Keratinocyte (primary cell): ENCODE results near the gene RGL1. TPM values are rescaled to one million over a fixed set of nuclear protein-coding genes. Genes with fewer than 3 reads are reported as not detected.

Source experiments
- DNase-seq: peaks from one replicate; pipeline ENCODE4 v3.0.0-alpha.2; 2011; ENCODE audit warnings: low read depth, missing footprints, low spot score
- FAIRE-seq: peaks from 2 replicates; lab custom pipeline; 2011; peaks lifted over from hg19 to GRCh38; lab: Jason Lieb, UNC
- H2AFZ ChIP-seq: 2 replicates; pipeline ENCODE4 v1.6.0; 2012; ENCODE audit warnings: low read length, control low read depth, inconsistent platforms; ENCODE audit not compliant: control insufficient read depth
- H3K27ac ChIP-seq: 2 replicates; pipeline ENCODE4 v1.5.1; 2011; ENCODE audit warnings: low read length; ENCODE audit not compliant: control insufficient read depth, insufficient read depth
- H3K27me3 ChIP-seq: 3 replicates; pipeline ENCODE4 v1.6.0; 2011; ENCODE audit warnings: low read length; ENCODE audit not compliant: control insufficient read depth, insufficient read depth; ENCODE audit errors: extremely low read depth
- H3K36me3 ChIP-seq, 2 experiments: 2 replicates in 1 of 2; 3 replicates in 1 of 2; pipeline ENCODE4 v1.5.1; 2011; ENCODE audit warnings: low read length in 2 of 2, mild to moderate bottlenecking in 1 of 2; ENCODE audit not compliant: control insufficient read depth in 2 of 2, insufficient read depth in 2 of 2; ENCODE audit errors: extremely low read depth in 1 of 2
- H3K4me1 ChIP-seq: 3 replicates; pipeline ENCODE4 v1.5.1; 2011; ENCODE audit warnings: low read length; ENCODE audit not compliant: control insufficient read depth, insufficient read depth; ENCODE audit errors: extremely low read depth
- H3K4me2 ChIP-seq: 3 replicates; pipeline ENCODE4 v1.6.0; 2011; ENCODE audit warnings: low read depth, low read length; ENCODE audit not compliant: control insufficient read depth, insufficient read depth; ENCODE audit errors: extremely low read depth
- H3K4me3 ChIP-seq, 3 experiments: fragments of 200-600 bp in 1 of 3; sonication (generic) in 1 of 3; 2 replicates in 2 of 3; 3 replicates in 1 of 3; pipeline ENCODE4 v1.5.1; 2011 to 2016; ENCODE audit warnings: low read length in 3 of 3, mild to moderate bottlenecking in 3 of 3, control low read depth in 2 of 3, inconsistent platforms in 1 of 3, low read depth in 1 of 3, mixed read lengths in 1 of 3, mixed run types in 1 of 3, moderate library complexity in 1 of 3; ENCODE audit not compliant: control insufficient read depth in 2 of 3, insufficient read depth in 2 of 3; ENCODE audit errors: extremely low read depth in 1 of 3
- H3K79me2 ChIP-seq: 2 replicates; pipeline ENCODE4 v1.6.0; 2012; ENCODE audit warnings: low read length; ENCODE audit not compliant: control insufficient read depth, insufficient read depth
- H3K9ac ChIP-seq: 3 replicates; pipeline ENCODE4 v1.6.0; 2011; ENCODE audit warnings: low read length; ENCODE audit not compliant: control insufficient read depth, insufficient read depth; ENCODE audit errors: extremely low read depth
- H3K9me1 ChIP-seq: 3 replicates; pipeline ENCODE4 v1.6.0; 2011; ENCODE audit warnings: low read length; ENCODE audit not compliant: control insufficient read depth, insufficient read depth; ENCODE audit errors: extremely low read depth
- H3K9me3 ChIP-seq: 2 replicates; pipeline ENCODE4 v1.5.1; 2012; ENCODE audit warnings: low read depth, low read length; ENCODE audit not compliant: control insufficient read depth
- H4K20me1 ChIP-seq: 3 replicates; pipeline ENCODE4 v1.6.0; 2011; ENCODE audit warnings: low read length; ENCODE audit not compliant: control insufficient read depth, insufficient read depth; ENCODE audit errors: extremely low read depth
- CTCF ChIP-seq, 3 experiments: IDR thresholded peaks in 1 of 3; conservative IDR thresholded peaks in 1 of 3; optimal IDR thresholded peaks in 1 of 3; 2 replicates in 2 of 3; 3 replicates in 1 of 3; pipeline versions ENCODE3 to v1.5.1; 2011; ENCODE audit warnings: low read length in 3 of 3, mild to moderate bottlenecking in 3 of 3, moderate library complexity in 2 of 3, control low read depth in 1 of 3, inconsistent platforms in 1 of 3; ENCODE audit not compliant: insufficient read depth in 2 of 3; ENCODE audit errors: extremely low read depth in 1 of 3
- EZH2 ChIP-seq: IDR thresholded peaks from one replicate; pipeline ENCODE4 v1.6.1; 2012; ENCODE audit warnings: inconsistent platforms, mild to moderate bottlenecking, low read length, moderate library complexity
- dilution Hi-C: fragments of 300-500 bp; cut with MboI; formaldehyde crosslinking; loops from one replicate; pipeline ENCODE4 v1.7.0; 2020; ENCODE audit warnings: low sequenced_read_pairs; ENCODE audit not compliant: extremely low pct_ligation_motif_present
- polyA plus RNA-seq, 5 experiments: library from polyadenylated mRNA; depleted of rRNA in 3 of 5; stranded (reverse) in 3 of 5; stranded (forward) in 1 of 5; unstranded in 1 of 5; fragments of >200 nt; gene quantifications; 1 replicate in 1 of 5; 2 replicates in 3 of 5; 3 replicates in 1 of 5; pipeline versions ENCODE4 v1.2.1 to v1.2.3, GENCODE V29; 2011 to 2012; ENCODE audit warnings: missing spikeins in 2 of 5, low read depth in 1 of 5, low replicate concordance in 1 of 5

The RGL1 gene
- polyA plus RNA-seq, 1 donor (not counting 4 experiments of a cell fraction or from before 2014, with no cell fraction given): 1.2 TPM

GRCh38 chr1:183819059-183819458, 14.1 kb downstream of the RGL1 start:
- dilution Hi-C loops: no loop called here
- Histone ChIP-seq H3K4me2 (no peak overlapping the region), H3K9ac (no peak overlapping the region), H3K9me3 (no peaks in the 10 kb centered on the region), H3K4me3 (no peak overlapping the region), H3K27me3 (no peaks in the 10 kb centered on the region), H2AFZ (no peak overlapping the region), H3K79me2 (no peaks in the 10 kb centered on the region), H3K36me3 (no peaks in the 10 kb centered on the region), H3K27ac (no peak overlapping the region), H4K20me1 (no peaks in the 10 kb centered on the region), H3K4me1 (peaks cover 9% of the 10 kb centered on the region), H3K9me1 (no peaks in the 10 kb centered on the region)
- no peak for TF ChIP-seq CTCF (optimal IDR thresholded peaks at IDR 0.05 in 1 of 3, IDR thresholded peaks at IDR 0.05 in 1 of 3, conservative IDR thresholded peaks at IDR 0.05 in 1 of 3; ENCODE audit: extremely low read depth in 1 of 3, insufficient read depth in 2 of 3, low read length in 3 of 3)
- no peak for TF ChIP-seq EZH2
- DNase-seq (no peak), FAIRE-seq (no peak)

DNA sequence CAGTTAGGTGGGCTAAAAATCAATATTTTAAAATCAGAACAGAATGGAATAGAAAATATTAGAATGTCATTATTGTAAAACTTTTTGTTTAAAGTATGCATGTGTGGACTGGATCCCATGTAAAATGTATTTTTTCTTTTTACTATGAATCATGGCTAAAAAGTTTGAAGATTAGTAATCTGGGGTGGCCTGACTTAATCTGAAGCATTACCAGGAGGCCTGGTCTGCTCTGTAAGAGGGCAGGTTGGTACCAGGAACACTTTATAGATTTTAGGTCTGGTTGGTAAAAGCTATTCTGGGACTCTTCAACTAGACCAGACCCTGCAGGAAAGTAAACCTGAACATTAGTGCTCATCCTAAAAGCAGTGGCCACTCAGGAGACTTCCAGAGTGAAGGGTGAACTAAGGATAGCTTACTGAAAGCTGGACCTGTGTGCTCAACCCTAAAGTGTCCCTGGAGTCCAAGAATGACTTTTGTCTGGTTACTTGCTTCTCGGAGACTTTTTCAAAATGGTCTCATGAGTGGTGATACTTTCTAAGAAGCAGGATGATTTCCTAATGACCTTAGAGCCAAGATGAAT, 16.5 kb downstream of the RGL1 start:
- H3K4me2 ChIP-seq: no peak overlapping the region
- H3K27ac ChIP-seq: no peak overlapping the region
- TF ChIP-seq CTCF (optimal IDR thresholded peaks at IDR 0.05 in 1 of 3, IDR thresholded peaks at IDR 0.05 in 1 of 3, conservative IDR thresholded peaks at IDR 0.05 in 1 of 3; ENCODE audit: extremely low read depth in 1 of 3, insufficient read depth in 2 of 3, low read length in 3 of 3): no peak
- TF ChIP-seq EZH2: no peak

More for the DNA sequence above, 16.5 kb downstream of the RGL1 start:
- no peaks in the 10 kb centered on the region for H3K9me3 ChIP-seq
- DNase-seq (no peak), FAIRE-seq (peak; percentile 29)
- no peaks in the 10 kb centered on the region for H3K9me1 ChIP-seq
- H3K79me2 ChIP-seq: no peaks in the 10 kb centered on the region
- no peak overlapping the region for H2AFZ ChIP-seq
- no peaks in the 10 kb centered on the region for H3K27me3 ChIP-seq
- no peaks in the 10 kb centered on the region for H4K20me1 ChIP-seq
- H3K9ac ChIP-seq: no peak overlapping the region
- no peaks in the 10 kb centered on the region for H3K36me3 ChIP-seq
- dilution Hi-C loops: no loop called here
- H3K4me3 ChIP-seq: no peak overlapping the region
- peaks cover 9% of the 10 kb centered on the region for H3K4me1 ChIP-seq
